Mesenchymal stem cell (in vitro differentiated cells and primary cell): ENCODE results near the gene CENPP.

ENCODE experiments used
- DNase-seq: peaks from one replicate; pipeline ENCODE4 v3.0.0-alpha.2; 2013
- H2AFZ ChIP-seq: one replicate; pipeline ENCODE4 v1.6.1; 2013; ENCODE audit warnings: low read depth, mild to moderate bottlenecking, control low read depth, inconsistent platforms, low read length, moderate library complexity
- H2AK5ac ChIP-seq: 2 replicates; pipeline ENCODE4 v1.6.1; 2013; ENCODE audit warnings: low read length, moderate library complexity, mild to moderate bottlenecking, inconsistent platforms; ENCODE audit not compliant: severe bottlenecking
- H2BK120ac ChIP-seq: one replicate; pipeline ENCODE4 v1.6.1; 2013; ENCODE audit warnings: low read depth, mild to moderate bottlenecking, inconsistent platforms, low read length, moderate library complexity
- H2BK12ac ChIP-seq, 2 experiments: one replicate each; pipeline ENCODE4 v1.6.1; 2013; ENCODE audit warnings: inconsistent platforms in 2 of 2, low read length in 2 of 2, mild to moderate bottlenecking in 2 of 2, moderate library complexity in 2 of 2, control low read depth in 1 of 2
- H2BK15ac ChIP-seq: one replicate; pipeline ENCODE4 v1.6.1; 2013; ENCODE audit warnings: mild to moderate bottlenecking, low read depth, inconsistent platforms; ENCODE audit not compliant: poor library complexity, severe bottlenecking
- H2BK5ac ChIP-seq: 2 replicates; pipeline ENCODE4 v1.6.1; 2013; ENCODE audit warnings: low read depth, mild to moderate bottlenecking, low read length, control low read depth, inconsistent platforms; ENCODE audit not compliant: poor library complexity, severe bottlenecking
- H3K14ac ChIP-seq, 2 experiments: one replicate each; pipeline ENCODE4 v1.6.1; 2013; ENCODE audit warnings: inconsistent platforms in 2 of 2, low read length in 2 of 2, control low read depth in 1 of 2, mild to moderate bottlenecking in 1 of 2, moderate library complexity in 1 of 2
- H3K18ac ChIP-seq, 2 experiments: one replicate each; pipeline ENCODE4 v1.6.1; 2013; ENCODE audit warnings: inconsistent platforms in 2 of 2, low read length in 2 of 2, control low read depth in 1 of 2, low read depth in 1 of 2, mild to moderate bottlenecking in 1 of 2
- H3K23ac ChIP-seq, 2 experiments: one replicate each; pipeline ENCODE4 v1.6.1; 2013; ENCODE audit warnings: inconsistent platforms in 2 of 2, low read length in 2 of 2, mild to moderate bottlenecking in 2 of 2, moderate library complexity in 2 of 2, control low read depth in 1 of 2
- H3K27ac ChIP-seq: 2 replicates; pipeline ENCODE4 v1.5.1; 2013; ENCODE audit warnings: mild to moderate bottlenecking, moderate library complexity, low read length, control low read depth, inconsistent platforms; ENCODE audit not compliant: poor library complexity, severe bottlenecking
- H3K27me3 ChIP-seq, 2 experiments: 2 replicates each; pipeline versions ENCODE4 v1.6.1 to v1.7.0; 2013; ENCODE audit warnings: low read length in 2 of 2, mild to moderate bottlenecking in 2 of 2, moderate library complexity in 2 of 2, control low read depth in 1 of 2, inconsistent platforms in 1 of 2; ENCODE audit not compliant: control insufficient read depth in 1 of 2, insufficient read depth in 1 of 2
- H3K36me3 ChIP-seq, 2 experiments: 2 replicates each; pipeline versions ENCODE4 v1.6.1 to v1.7.0; 2013; ENCODE audit warnings: low read length in 2 of 2, control low read depth in 1 of 2, inconsistent platforms in 1 of 2, low read depth in 1 of 2, mild to moderate bottlenecking in 1 of 2; ENCODE audit not compliant: insufficient read depth in 2 of 2, control insufficient read depth in 1 of 2
- H3K4ac ChIP-seq, 2 experiments: one replicate each; pipeline ENCODE4 v1.6.1; 2013; ENCODE audit warnings: inconsistent platforms in 2 of 2, low read length in 2 of 2, mild to moderate bottlenecking in 2 of 2, moderate library complexity in 2 of 2, control low read depth in 1 of 2, low read depth in 1 of 2
- H3K4me1 ChIP-seq: 2 replicates; pipeline ENCODE4 v1.6.1; 2013; ENCODE audit warnings: low read depth, low read length, control low read depth; ENCODE audit not compliant: control insufficient read depth, insufficient read depth
- H3K4me2 ChIP-seq: 2 replicates; pipeline ENCODE4 v1.6.1; 2013; ENCODE audit warnings: low read length, mild to moderate bottlenecking, inconsistent platforms; ENCODE audit not compliant: poor library complexity, severe bottlenecking
- H3K4me3 ChIP-seq, 2 experiments: 2 replicates each; pipeline versions ENCODE4 v1.5.1 to v1.7.0; 2013; ENCODE audit warnings: low read length in 2 of 2, mild to moderate bottlenecking in 2 of 2, control low read depth in 1 of 2, low read depth in 1 of 2; ENCODE audit not compliant: insufficient read depth in 1 of 2
- H3K79me1 ChIP-seq: replicated peaks from 2 replicates; pipeline ENCODE4 v1.6.1; 2013; ENCODE audit warnings: mild to moderate bottlenecking, control low read depth, low read length, inconsistent platforms; ENCODE audit not compliant: poor library complexity, severe bottlenecking
- H3K9ac ChIP-seq: 2 replicates; pipeline ENCODE4 v1.7.0; 2013; ENCODE audit warnings: mild to moderate bottlenecking, low read length, moderate library complexity
- H3K9me3 ChIP-seq: 2 replicates; pipeline ENCODE4 v1.7.0; 2013; ENCODE audit warnings: mild to moderate bottlenecking, low read length; ENCODE audit not compliant: control insufficient read depth
- H4K8ac ChIP-seq: one replicate; pipeline ENCODE4 v1.6.1; 2013; ENCODE audit warnings: inconsistent platforms, mild to moderate bottlenecking, low read length, moderate library complexity
- H4K91ac ChIP-seq: one replicate; pipeline ENCODE4 v1.6.1; 2013; ENCODE audit warnings: mild to moderate bottlenecking, low read length, inconsistent platforms
- WGBS: methylation state at CpG from one replicate; pipeline ENCODE4 v1.1.7; 2013; ENCODE audit warnings: mixed read lengths; 5-methylcytosine and 5-hydroxymethylcytosine counted together

Gene CENPP

GRCh38 chr9:92517046-92517445 is 191.3 kb downstream of the CENPP start:
- Histone ChIP-seq H2AK5ac (no peak overlapping the region), H2BK15ac (no peak overlapping the region), H3K9ac (no peak overlapping the region), H3K18ac (no peak overlapping the region), H3K36me3 (peaks cover 0 to 7% of the 10 kb centered on the region in 2 experiments), H3K23ac (no peak overlapping the region), H3K4me3 (no peak overlapping the region), H2AFZ (no peak overlapping the region), H3K4me1 (peaks cover 7% of the 10 kb centered on the region), H3K4ac (no peak overlapping the region), H3K27me3 (no peaks in the 10 kb centered on the region), H3K27ac (no peak overlapping the region), H4K91ac (no peak overlapping the region), H3K14ac (no peak overlapping the region), H2BK5ac (no peak overlapping the region), H3K9me3 (no peaks in the 10 kb centered on the region), H2BK12ac (no peak overlapping the region), H4K8ac (no peak overlapping the region), H3K4me2 (no peak overlapping the region), H2BK120ac (no peak overlapping the region), H3K79me1 (no peaks in the 10 kb centered on the region)
- 96% methylated on average over 2 of the region's 3 CpGs for WGBS
- DNase-seq = no peak

- Histone ChIP-seq H3K14ac (no peak overlapping the region), H4K91ac (no peak overlapping the region), H3K4ac (no peak overlapping the region), H3K4me2 (no peak overlapping the region), H3K9ac (no peak overlapping the region), H2BK5ac (no peak overlapping the region), H2AK5ac (no peak overlapping the region), H3K36me3 (peaks cover 0 to 7% of the 10 kb centered on the region in 2 experiments), H3K27me3 (no peaks in the 10 kb centered on the region), H4K8ac (no peak overlapping the region), H3K4me3 (no peak overlapping the region), H3K9me3 (no peaks in the 10 kb centered on the region), H3K79me1 (no peaks in the 10 kb centered on the region), H2BK12ac (no peak overlapping the region), H3K18ac (no peak overlapping the region), H3K4me1 (peaks cover 2% of the 10 kb centered on the region), H2BK15ac (no peak overlapping the region), H2AFZ (no peak overlapping the region), H3K23ac (no peak overlapping the region), H3K27ac (no peak overlapping the region), H2BK120ac (no peak overlapping the region)
- WGBS = 91% methylated on average over 4 of the region's 4 CpGs
- no peak for DNase-seq
These were observed 192.4 kb downstream of the CENPP start for GRCh38 chr9:92518199-92518598.

DNA sequence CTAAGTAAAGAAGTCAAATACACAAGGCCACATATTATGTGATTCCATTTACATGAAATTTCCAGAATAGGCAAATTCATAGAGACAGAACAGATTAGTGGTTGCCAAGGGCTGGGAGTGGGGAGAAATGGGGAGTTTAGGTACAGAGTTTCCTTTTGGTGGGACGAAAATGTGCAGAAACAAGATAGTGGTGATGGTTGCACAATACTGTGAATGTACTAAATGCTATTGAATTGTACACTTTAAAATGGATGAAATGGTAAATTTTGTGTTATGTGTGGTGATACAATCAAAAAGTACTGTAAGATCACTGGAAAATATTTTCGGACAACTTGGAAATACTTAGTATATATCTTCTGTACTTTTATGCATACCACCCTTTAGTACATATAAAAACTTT is 195.1 kb downstream of the CENPP start:
- Histone ChIP-seq H3K36me3 (peaks cover 0 to 4% of the 10 kb centered on the region in 2 experiments), H2BK15ac (no peak overlapping the region)
- 83% methylated on average over 1 of the region's 2 CpGs for WGBS

DNA sequence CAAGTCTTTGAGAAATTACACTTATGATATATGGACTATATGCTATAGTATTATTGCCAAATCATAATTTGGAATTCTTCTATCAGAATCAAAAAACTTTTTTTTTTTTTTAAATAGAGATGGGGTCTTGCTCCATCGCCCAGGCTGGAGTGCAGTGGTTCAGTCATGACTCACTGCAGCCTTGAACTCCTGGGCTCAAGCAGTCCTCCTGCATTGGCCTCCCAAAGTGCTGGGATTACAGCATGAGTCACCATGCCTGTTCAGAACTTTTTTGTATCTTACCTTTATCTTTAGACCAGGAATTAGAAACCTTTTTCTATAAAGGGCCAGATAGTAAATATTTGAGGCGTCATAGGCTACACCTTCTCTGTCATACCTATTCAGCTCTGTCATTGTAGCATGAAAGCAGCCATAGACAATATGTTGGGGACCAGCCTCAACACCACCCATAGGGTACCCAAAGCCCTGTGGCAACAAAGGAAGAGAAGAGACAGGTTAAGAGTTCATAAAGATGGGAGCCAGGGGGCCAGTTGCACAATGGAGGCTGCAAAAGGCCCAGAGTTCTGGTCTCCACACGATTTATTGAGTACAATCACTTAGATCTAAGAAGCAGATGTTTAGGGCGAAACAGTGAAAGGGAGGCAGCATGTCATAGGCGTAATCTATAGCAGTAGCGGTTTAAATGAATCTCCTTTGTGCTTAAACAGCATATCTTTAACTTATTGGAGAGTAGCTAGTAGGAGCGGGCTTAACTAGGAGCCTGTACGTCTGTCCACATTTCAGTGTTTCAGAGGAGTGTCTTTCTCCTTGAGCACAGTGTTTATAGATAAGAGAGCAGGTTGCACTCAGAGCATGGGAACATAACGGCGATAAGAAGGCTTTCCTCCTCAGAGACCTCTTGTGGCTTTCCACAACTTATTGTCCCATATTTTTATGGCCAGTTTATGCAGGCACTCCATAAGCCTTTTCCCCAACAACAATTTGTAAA is 197.5 kb downstream of the CENPP start:
- Histone ChIP-seq H2BK15ac (no peak overlapping the region), H3K79me1 (no peaks in the 10 kb centered on the region), H3K4ac (no peak overlapping the region), H3K27ac (no peak overlapping the region), H3K9ac (no peak overlapping the region), H2BK12ac (no peak overlapping the region), H4K8ac (no peak overlapping the region), H4K91ac (no peak overlapping the region), H3K9me3 (no peaks in the 10 kb centered on the region), H2BK5ac (no peak overlapping the region), H2AK5ac (no peak overlapping the region), H3K14ac (no peak overlapping the region), H2BK120ac (no peak overlapping the region), H2AFZ (no peak overlapping the region), H3K4me3 (no peak overlapping the region), H3K4me2 (no peak overlapping the region), H3K23ac (no peak overlapping the region), H3K4me1 (no peaks in the 10 kb centered on the region), H3K36me3 (peaks cover 0 to 4% of the 10 kb centered on the region in 2 experiments), H3K18ac (no peak overlapping the region), H3K27me3 (no peaks in the 10 kb centered on the region)
- 75% methylated on average over 9 of the region's 10 CpGs for WGBS
- DNase-seq = no peak

More for the DNA sequence above, 195.1 kb downstream of the CENPP start:
- no peak overlapping the region for H3K9ac ChIP-seq
- DNase-seq = no peak
- H3K9me3 ChIP-seq = no peaks in the 10 kb centered on the region
- H3K4ac ChIP-seq = no peak overlapping the region
- H3K27ac ChIP-seq = no peak overlapping the region
- no peak overlapping the region for H2AFZ ChIP-seq
- H3K14ac ChIP-seq = no peak overlapping the region
- no peak overlapping the region for H2BK5ac ChIP-seq
- no peak overlapping the region for H2BK120ac ChIP-seq
- H4K8ac ChIP-seq = no peak overlapping the region
- H3K23ac ChIP-seq = no peak overlapping the region
- no peaks in the 10 kb centered on the region for H3K79me1 ChIP-seq
- H3K4me2 ChIP-seq = no peak overlapping the region
- H3K27me3 ChIP-seq = no peaks in the 10 kb centered on the region
- no peak overlapping the region for H3K18ac ChIP-seq
- peaks cover 2% of the 10 kb centered on the region for H3K4me1 ChIP-seq
- H2AK5ac ChIP-seq = no peak overlapping the region
- no peak overlapping the region for H3K4me3 ChIP-seq
- no peak overlapping the region for H4K91ac ChIP-seq
- H2BK12ac ChIP-seq = no peak overlapping the region
